Activated B cell treated with CpG ODN at 0.5 μM for 24 hours (primary cell): Measurements from ENCODE around the gene KAZN. TPM values are rescaled to one million over a fixed set of nuclear protein-coding genes. Genes with fewer than 3 reads are reported as not detected.

Experiments
- ATAC-seq: fragments of 200-7000 bp; cut with Tn5 transposase; one replicate; pipeline ENCODE4 v1.10.0; 2021; ENCODE audit warnings: low read depth, mild to moderate bottlenecking, moderate library complexity
- CTCF ChIA-PET: fragments of 350-600 bp; sonication (Branson Sonifier 250); formaldehyde crosslinking; loops from one replicate; lab custom pipeline; 2021; ENCODE audit warnings: antibody characterized with exemption; lab: Charles Lee
- POLR2A ChIA-PET: fragments of 350-600 bp; sonication (Branson Sonifier 250); formaldehyde crosslinking; loops from one replicate; lab custom pipeline; 2021; ENCODE audit warnings: antibody characterized with exemption; lab: Charles Lee
- DNase-seq: peaks from one replicate; pipeline ENCODE4 v3.0.0; 2022
- H3K27ac Mint-ChIP-seq: one replicate; pipeline ENCODE4 v1.8.0; 2020; ENCODE audit warnings: mixed read lengths
- H3K27me3 Mint-ChIP-seq: one replicate; pipeline ENCODE4 v1.8.0; 2021; ENCODE audit warnings: mixed read lengths
- H3K36me3 Mint-ChIP-seq: one replicate; pipeline ENCODE4 v1.8.0; 2021; ENCODE audit warnings: low read depth, mixed read lengths
- H3K4me1 Mint-ChIP-seq: one replicate; pipeline ENCODE4 v1.8.0; 2021; ENCODE audit warnings: mixed read lengths
- H3K4me3 Mint-ChIP-seq: one replicate; pipeline ENCODE4 v1.8.0; 2020; ENCODE audit warnings: mild to moderate bottlenecking, mixed read lengths
- H3K9me3 Mint-ChIP-seq: one replicate; pipeline ENCODE4 v1.8.0; 2020; ENCODE audit warnings: mixed read lengths
- intact Hi-C: fragments of 100-400 bp; cut with micrococcal nuclease; formaldehyde crosslinking; loops from one replicate; pipeline ENCODE4 v1.15.1; 2024
- total RNA-seq: library from RNA; stranded (reverse); gene quantifications from 2 replicates; pipeline ENCODE4 v1.2.3, GENCODE V29; 2022
- TF ChIP-seq, protein P1 (sequence below): fragments of 200-600 bp; IDR thresholded peaks from one replicate; pipeline ENCODE4 v1.8.0; 2022; ENCODE audit warnings: antibody characterized with exemption, mild to moderate bottlenecking

Gene KAZN
- total RNA-seq, 1 donor from 2014 or later = 0.73 TPM

DNA sequence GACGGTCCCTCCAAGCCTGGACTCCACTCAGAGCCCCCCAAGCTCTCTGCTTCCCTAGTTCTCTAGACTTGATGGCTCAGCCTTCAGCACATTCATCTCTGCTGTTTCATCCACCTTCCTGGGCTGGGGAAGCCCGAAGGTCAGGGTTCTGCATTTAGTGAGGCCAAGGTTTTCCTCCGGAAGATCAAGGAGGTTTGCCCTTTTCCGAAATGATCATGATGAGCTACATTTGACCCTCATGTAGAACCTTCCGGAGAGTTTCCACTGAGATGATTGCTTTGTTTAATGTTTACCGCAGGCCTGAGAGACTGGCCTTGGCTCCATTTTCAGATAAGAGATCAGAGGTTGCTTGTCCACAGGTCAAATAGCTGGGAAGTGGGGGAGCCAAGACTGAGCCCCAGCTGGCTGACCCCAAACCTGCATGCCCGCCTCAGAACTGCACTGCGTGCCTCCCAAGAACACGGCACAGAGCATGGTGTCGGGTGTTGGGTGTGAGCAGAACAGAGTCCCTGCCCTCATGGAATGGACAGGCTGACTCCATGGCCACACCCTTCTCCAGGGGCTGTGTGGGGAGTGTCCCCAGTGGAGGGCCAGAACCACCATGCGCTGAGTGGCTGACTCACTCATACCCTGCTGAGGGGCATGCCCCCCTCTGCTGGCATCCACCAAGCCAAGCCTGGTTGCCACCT, 354.3 kb downstream of the KAZN start:
- Mint-ChIP-seq H3K27ac (no peak overlapping the region), H3K9me3 (no peaks in the 10 kb centered on the region), H3K4me1 (no peaks in the 10 kb centered on the region), H3K36me3 (no peaks in the 10 kb centered on the region), H3K4me3 (no peak overlapping the region), H3K27me3 (no peaks in the 10 kb centered on the region)
- intact Hi-C loops = no loop called here
- ChIA-PET POLR2A (no interaction called here), CTCF (no interaction called here)
- TF ChIP-seq, protein P1, sequence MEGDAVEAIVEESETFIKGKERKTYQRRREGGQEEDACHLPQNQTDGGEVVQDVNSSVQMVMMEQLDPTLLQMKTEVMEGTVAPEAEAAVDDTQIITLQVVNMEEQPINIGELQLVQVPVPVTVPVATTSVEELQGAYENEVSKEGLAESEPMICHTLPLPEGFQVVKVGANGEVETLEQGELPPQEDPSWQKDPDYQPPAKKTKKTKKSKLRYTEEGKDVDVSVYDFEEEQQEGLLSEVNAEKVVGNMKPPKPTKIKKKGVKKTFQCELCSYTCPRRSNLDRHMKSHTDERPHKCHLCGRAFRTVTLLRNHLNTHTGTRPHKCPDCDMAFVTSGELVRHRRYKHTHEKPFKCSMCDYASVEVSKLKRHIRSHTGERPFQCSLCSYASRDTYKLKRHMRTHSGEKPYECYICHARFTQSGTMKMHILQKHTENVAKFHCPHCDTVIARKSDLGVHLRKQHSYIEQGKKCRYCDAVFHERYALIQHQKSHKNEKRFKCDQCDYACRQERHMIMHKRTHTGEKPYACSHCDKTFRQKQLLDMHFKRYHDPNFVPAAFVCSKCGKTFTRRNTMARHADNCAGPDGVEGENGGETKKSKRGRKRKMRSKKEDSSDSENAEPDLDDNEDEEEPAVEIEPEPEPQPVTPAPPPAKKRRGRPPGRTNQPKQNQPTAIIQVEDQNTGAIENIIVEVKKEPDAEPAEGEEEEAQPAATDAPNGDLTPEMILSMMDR = no peak
- DNase-seq = no peak
- no peak for ATAC-seq

DNA sequence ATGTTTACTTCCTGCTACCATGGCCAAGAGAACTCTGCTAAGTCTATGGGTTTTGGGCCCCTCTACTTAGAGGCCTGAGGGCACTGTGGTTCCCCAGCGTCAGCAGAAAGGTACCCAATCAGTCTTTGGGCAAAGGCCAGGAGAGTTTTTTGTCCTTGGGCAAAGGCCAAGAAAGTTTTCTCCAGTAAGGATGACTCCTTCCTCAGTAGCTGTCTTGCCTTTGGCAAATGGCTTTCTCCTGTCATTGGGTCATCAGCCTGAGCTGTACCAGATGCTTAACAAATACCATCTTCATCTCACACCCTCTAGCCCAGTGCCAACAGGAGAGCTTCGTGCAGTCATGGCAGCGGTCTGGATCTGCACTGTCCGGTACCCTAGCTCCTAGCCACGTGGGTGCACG, 355.7 kb downstream of the KAZN start:
- Mint-ChIP-seq H3K36me3 (no peaks in the 10 kb centered on the region), H3K4me1 (no peaks in the 10 kb centered on the region), H3K9me3 (no peaks in the 10 kb centered on the region), H3K27me3 (no peaks in the 10 kb centered on the region), H3K27ac (no peak overlapping the region), H3K4me3 (no peak overlapping the region)
- POLR2A ChIA-PET = no interaction called here
- CTCF ChIA-PET = no interaction called here
- intact Hi-C loops = no loop called here
- DNase-seq (no peak), ATAC-seq (no peak)
- TF ChIP-seq, protein P1 = no peak

DNA sequence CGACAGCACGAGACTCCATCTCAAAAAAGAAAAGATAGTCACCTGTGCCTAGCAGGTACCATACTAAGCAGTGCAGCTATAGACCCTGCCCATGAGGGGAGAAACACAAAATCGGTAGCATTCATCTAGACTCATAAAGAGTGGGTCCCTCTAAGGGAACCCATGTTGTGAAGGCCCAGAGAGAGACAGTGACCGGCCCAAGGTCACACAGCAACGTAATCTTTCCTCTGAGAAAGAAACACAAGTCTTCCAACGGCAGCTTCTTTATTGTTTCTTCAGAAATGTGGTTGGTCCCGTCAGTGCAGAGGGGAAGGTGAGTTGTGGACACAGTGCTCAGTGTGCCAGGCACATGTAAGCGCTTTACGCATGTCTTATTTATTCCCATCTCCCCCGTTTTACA, 356.4 kb downstream of the KAZN start:
- Mint-ChIP-seq H3K9me3 (no peaks in the 10 kb centered on the region), H3K4me3 (no peak overlapping the region), H3K27me3 (no peaks in the 10 kb centered on the region), H3K36me3 (no peaks in the 10 kb centered on the region), H3K27ac (no peak overlapping the region), H3K4me1 (no peaks in the 10 kb centered on the region)
- intact Hi-C loops = no loop called here
- CTCF ChIA-PET = no interaction called here
- TF ChIP-seq, protein P1 = no peak
- DNase-seq = no peak
- no peak for ATAC-seq
- POLR2A ChIA-PET = no interaction called here

DNA sequence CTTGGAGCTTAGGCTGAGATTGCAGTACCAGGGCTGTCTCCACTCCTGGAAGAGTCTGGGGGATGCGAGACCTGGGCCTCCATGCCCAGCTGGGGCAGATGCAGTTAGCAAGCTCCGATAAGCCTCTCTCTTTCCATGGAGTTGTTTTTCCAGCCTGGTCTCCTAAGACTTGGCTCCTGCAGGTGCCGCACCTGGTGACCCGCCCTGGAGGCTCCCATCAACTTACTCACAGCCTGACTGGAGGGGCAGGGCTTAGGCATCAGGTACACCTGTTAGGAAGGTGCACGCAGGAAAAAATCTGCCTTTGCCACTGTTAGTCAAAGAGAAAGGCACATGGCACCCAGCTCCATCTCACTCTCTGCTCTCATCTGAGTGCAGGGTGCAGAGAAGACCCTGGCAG, 356.9 kb downstream of the KAZN start:
- H3K9me3 Mint-ChIP-seq = no peaks in the 10 kb centered on the region
- H3K27me3 Mint-ChIP-seq = no peaks in the 10 kb centered on the region
- ChIA-PET POLR2A (no interaction called here), CTCF (no interaction called here)
- intact Hi-C loops = no loop called here
- no peak overlapping the region for H3K27ac Mint-ChIP-seq
- TF ChIP-seq, protein P1 = no peak
- DNase-seq = no peak
- no peak for ATAC-seq
- H3K4me3 Mint-ChIP-seq = no peak overlapping the region
- H3K4me1 Mint-ChIP-seq = no peaks in the 10 kb centered on the region
- no peaks in the 10 kb centered on the region for H3K36me3 Mint-ChIP-seq

DNA sequence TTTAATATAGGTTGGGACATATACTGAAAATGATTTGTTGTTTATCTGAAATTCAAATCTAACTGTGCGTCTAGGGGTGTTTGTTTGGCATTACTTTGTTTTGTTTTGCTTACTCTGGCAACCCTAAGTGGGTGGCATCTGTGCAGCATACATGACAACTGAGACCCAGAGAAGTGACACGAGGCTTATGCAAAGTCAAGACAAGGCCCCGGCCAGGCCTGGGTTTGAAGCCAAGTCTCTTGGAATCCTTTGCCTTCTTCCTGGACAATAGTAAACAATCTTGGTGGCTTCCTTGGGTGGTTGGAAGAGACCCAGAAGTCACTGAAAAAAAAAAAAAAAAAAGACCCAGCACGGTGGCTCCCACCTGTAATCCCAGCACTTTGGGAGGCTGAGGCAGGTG, 357.5 kb downstream of the KAZN start:
- no peaks in the 10 kb centered on the region for H3K36me3 Mint-ChIP-seq
- TF ChIP-seq, protein P1 = no peak
- DNase-seq = no peak
- intact Hi-C loops = no loop called here
- ChIA-PET CTCF (no interaction called here), POLR2A (no interaction called here)
- H3K4me1 Mint-ChIP-seq = no peaks in the 10 kb centered on the region
- no peak overlapping the region for H3K4me3 Mint-ChIP-seq
- H3K27me3 Mint-ChIP-seq = no peaks in the 10 kb centered on the region
- no peaks in the 10 kb centered on the region for H3K9me3 Mint-ChIP-seq
- no peak for ATAC-seq
- H3K27ac Mint-ChIP-seq = no peak overlapping the region
